ENCODE measurements around the gene TTLL8. TPM values are rescaled to one million over a fixed set of nuclear protein-coding genes. Genes with fewer than 3 reads are reported as not detected.
A peak's percentile ranks its signal among the peaks of the same experiment; 100 is the strongest.

The TTLL8 gene
- total and polyA plus RNA-seq, 2 donors (not counting 1 experiment from before 2014, with no cell fraction given), result not detected

GRCh38 chr22:50002791-50003190 lies 55.3 kb downstream of the TTLL8 start:
- TF ChIP-seq EZH2 (IDR thresholded peaks at IDR 0.05; ENCODE audit: low read length, missing control alignments) (no peak), CTCF (conservative IDR thresholded peaks at IDR 0.05 in 1 of 2, IDR thresholded peaks at IDR 0.05 in 1 of 2; ENCODE audit: low read depth in 1 of 2, low read length in 2 of 2) (no peak)

GRCh38 chr22:50001388-50002231 lies 56.5 kb downstream of the TTLL8 start:
- no peaks in the 10 kb centered on the region for H3K9me3 ChIP-seq (ENCODE audit: control insufficient read depth, insufficient read depth, low read depth, low read length)
- H3K9ac ChIP-seq (ENCODE audit: insufficient read depth, low read length), result no peak overlapping the region
- no peaks in the 10 kb centered on the region for H3K27me3 ChIP-seq (ENCODE audit: control insufficient read depth, insufficient read depth, low read length)
- no peak for TF ChIP-seq CTCF (conservative IDR thresholded peaks at IDR 0.05 in 1 of 2, IDR thresholded peaks at IDR 0.05 in 1 of 2; ENCODE audit: low read depth in 1 of 2, low read length in 2 of 2)
- TF ChIP-seq EZH2 (IDR thresholded peaks at IDR 0.05; ENCODE audit: low read length, missing control alignments), result no peak
- H3K79me2 ChIP-seq (ENCODE audit: control insufficient read depth, insufficient read depth, low read length), result no peaks in the 10 kb centered on the region
- H3K4me3 ChIP-seq (replicated peaks in 1 of 4; ENCODE audit: control extremely low read depth in 1 of 4, insufficient read depth in 1 of 4, low read depth in 3 of 4, low read length in 4 of 4), result no peak overlapping the region
- H3K27ac ChIP-seq (ENCODE audit: insufficient read depth, low read length), result no peak overlapping the region
- H3K4me2 ChIP-seq (ENCODE audit: extremely low read depth, insufficient read depth, low read length), result no peak overlapping the region
- no peaks in the 10 kb centered on the region for H3K4me1 ChIP-seq (ENCODE audit: control insufficient read depth, extremely low read depth, insufficient read depth, low read length)
- H2AFZ ChIP-seq (ENCODE audit: low read length), result no peak overlapping the region
- no peak for DNase-seq (ENCODE audit: low read depth in 2 of 2)
- no peaks in the 10 kb centered on the region for H3K36me3 ChIP-seq (ENCODE audit: control insufficient read depth, insufficient read depth, low read length)
- H4K20me1 ChIP-seq (ENCODE audit: control insufficient read depth, extremely low read depth, insufficient read depth, low read length), result no peaks in the 10 kb centered on the region

More at GRCh38 chr22:50002791-50003190, 55.3 kb downstream of the TTLL8 start:
- Histone ChIP-seq H4K20me1 (ENCODE audit: control insufficient read depth, extremely low read depth, insufficient read depth, low read length) (no peaks in the 10 kb centered on the region), H2AFZ (ENCODE audit: low read length) (no peak overlapping the region), H3K9me3 (ENCODE audit: control insufficient read depth, insufficient read depth, low read depth, low read length) (no peaks in the 10 kb centered on the region), H3K4me1 (ENCODE audit: control insufficient read depth, extremely low read depth, insufficient read depth, low read length) (no peaks in the 10 kb centered on the region), H3K27me3 (ENCODE audit: control insufficient read depth, insufficient read depth, low read length) (no peaks in the 10 kb centered on the region), H3K4me2 (ENCODE audit: extremely low read depth, insufficient read depth, low read length) (no peak overlapping the region), H3K79me2 (ENCODE audit: control insufficient read depth, insufficient read depth, low read length) (no peaks in the 10 kb centered on the region), H3K9ac (ENCODE audit: insufficient read depth, low read length) (no peak overlapping the region), H3K27ac (ENCODE audit: insufficient read depth, low read length) (no peak overlapping the region), H3K36me3 (ENCODE audit: control insufficient read depth, insufficient read depth, low read length) (no peaks in the 10 kb centered on the region), H3K4me3 (replicated peaks in 1 of 4; ENCODE audit: control extremely low read depth in 1 of 4, insufficient read depth in 1 of 4, low read depth in 3 of 4, low read length in 4 of 4) (no peak overlapping the region)
- DNase-seq (ENCODE audit: low read depth in 2 of 2), result peak in 1 of 2 donors; percentile 21

GRCh38 chr22:50000587-50001387 lies 57.3 kb downstream of the TTLL8 start:
- H3K79me2 ChIP-seq (ENCODE audit: control insufficient read depth, insufficient read depth, low read length), result no peaks in the 10 kb centered on the region
- no peak for DNase-seq (ENCODE audit: low read depth in 2 of 2)
- H3K4me1 ChIP-seq (ENCODE audit: control insufficient read depth, extremely low read depth, insufficient read depth, low read length), result no peaks in the 10 kb centered on the region
- H3K4me3 ChIP-seq (replicated peaks in 1 of 4; ENCODE audit: control extremely low read depth in 1 of 4, insufficient read depth in 1 of 4, low read depth in 3 of 4, low read length in 4 of 4), result no peak overlapping the region
- H3K9me3 ChIP-seq (ENCODE audit: control insufficient read depth, insufficient read depth, low read depth, low read length), result no peaks in the 10 kb centered on the region
- no peaks in the 10 kb centered on the region for H3K36me3 ChIP-seq (ENCODE audit: control insufficient read depth, insufficient read depth, low read length)
- H2AFZ ChIP-seq (ENCODE audit: low read length), result no peak overlapping the region
- H3K4me2 ChIP-seq (ENCODE audit: extremely low read depth, insufficient read depth, low read length), result no peak overlapping the region
- H3K9ac ChIP-seq (ENCODE audit: insufficient read depth, low read length), result no peak overlapping the region
- no peaks in the 10 kb centered on the region for H4K20me1 ChIP-seq (ENCODE audit: control insufficient read depth, extremely low read depth, insufficient read depth, low read length)
- no peak for TF ChIP-seq CTCF (conservative IDR thresholded peaks at IDR 0.05 in 1 of 2, IDR thresholded peaks at IDR 0.05 in 1 of 2; ENCODE audit: low read depth in 1 of 2, low read length in 2 of 2)
- TF ChIP-seq EZH2 (IDR thresholded peaks at IDR 0.05; ENCODE audit: low read length, missing control alignments), result no peak
- no peaks in the 10 kb centered on the region for H3K27me3 ChIP-seq (ENCODE audit: control insufficient read depth, insufficient read depth, low read length)
- no peak overlapping the region for H3K27ac ChIP-seq (ENCODE audit: insufficient read depth, low read length)

Measured in fibroblast of lung (primary cell).